HepG2 (cell line): Measurements from ENCODE around the gene RTBDN. TPM values are rescaled to one million over a fixed set of nuclear protein-coding genes. Genes with fewer than 3 reads are reported as not detected.

ENCODE experiments used
- CEBPG ChIP-seq: IDR thresholded peaks from 2 replicates; pipeline ENCODE4 v1.6.1; 2016
- CHCHD3 ChIP-seq: sonication (generic); formaldehyde crosslinking; IDR thresholded peaks from 2 replicates; pipeline ENCODE4 v1.8.0; 2022; ENCODE audit warnings: mild to moderate bottlenecking, missing genetic modification reagents, moderate library complexity
- CREM ChIP-seq, 2 experiments: sonication (generic) in 1 of 2; formaldehyde crosslinking in 1 of 2; IDR thresholded peaks; 2 replicates each; pipeline versions ENCODE4 v1.4.0 to v1.6.1; 2016 to 2020; ENCODE audit warnings: antibody characterized with exemption in 1 of 2, mild to moderate bottlenecking in 1 of 2, missing genetic modification reagents in 1 of 2
- GABPA ChIP-seq, 2 experiments: IDR thresholded peaks; 2 replicates each; pipeline ENCODE4 v1.6.1; 2011 to 2016; ENCODE audit warnings: low read depth in 2 of 2, low read length in 1 of 2, missing biosample characterization in 1 of 2, missing genetic modification characterization in 1 of 2
- GATA4 ChIP-seq: sonication (generic); IDR thresholded peaks from 2 replicates; pipeline ENCODE4 v1.6.1; 2016; ENCODE audit warnings: antibody characterized with exemption, low read depth, borderline replicate concordance
- KAT8 ChIP-seq: IDR thresholded peaks from 2 replicates; pipeline ENCODE4 v1.6.1; 2016; ENCODE audit warnings: missing genetic modification reagents, missing compliant biosample characterization
- LRRFIP1 ChIP-seq: sonication (generic); formaldehyde crosslinking; conservative IDR thresholded peaks from 2 replicates; pipeline ENCODE4 v1.4.0; 2020; ENCODE audit warnings: missing genetic modification reagents
- NFE2L2 ChIP-seq: fragments of 150-350 bp; IDR thresholded peaks from 2 replicates; pipeline ENCODE4 v1.6.1; 2014; ENCODE audit warnings: low read length
- SIN3A ChIP-seq: IDR thresholded peaks from 2 replicates; pipeline ENCODE4 v1.6.1; 2011; ENCODE audit warnings: low read depth, mild to moderate bottlenecking, control low read depth, low read length, borderline replicate concordance
- SNAPC4 ChIP-seq: sonication (generic); formaldehyde crosslinking; IDR thresholded peaks from 2 replicates; pipeline ENCODE4 v1.4.0; 2020; ENCODE audit warnings: mild to moderate bottlenecking, missing genetic modification reagents
- TERF1 ChIP-seq: sonication (generic); formaldehyde crosslinking; IDR thresholded peaks from 2 replicates; pipeline ENCODE4 v1.8.0; 2022; ENCODE audit warnings: mild to moderate bottlenecking, missing genetic modification reagents, moderate library complexity
- TMF1 ChIP-seq: sonication (generic); formaldehyde crosslinking; IDR thresholded peaks from 2 replicates; pipeline ENCODE4 v1.8.1; 2022; ENCODE audit warnings: low read depth, missing genetic modification reagents
- ZNF256 ChIP-seq: sonication (generic); formaldehyde crosslinking; conservative IDR thresholded peaks from 2 replicates; pipeline ENCODE4 v1.4.0; 2020; ENCODE audit warnings: missing genetic modification reagents
- ZNF720 ChIP-seq: sonication (generic); formaldehyde crosslinking; IDR thresholded peaks from 2 replicates; pipeline ENCODE4 v1.4.0; 2020; ENCODE audit warnings: missing genetic modification reagents
- polyA plus RNA-seq, 8 experiments: library from polyadenylated mRNA; depleted of rRNA in 3 of 8; stranded (reverse) in 7 of 8; unstranded in 1 of 8; fragments of >200 nt; fragmentation: Illumina TruSeq in 4 of 8; extraction: Trizol in 4 of 8; gene quantifications; 2 replicates each; pipeline versions ENCODE4 v1.2.1 to v1.2.3, GENCODE V29; 2011 to 2016; ENCODE audit warnings: low read depth in 4 of 8, missing spikeins in 1 of 8, mixed read lengths in 1 of 8; ENCODE audit not compliant: insufficient read depth in 1 of 8
- total RNA-seq, 5 experiments: library from RNA; depleted of rRNA; stranded (reverse); fragments of >200 nt; fragmentation: Illumina TruSeq; extraction: Trizol; gene quantifications; 2 replicates each; pipeline ENCODE4 v1.2.3, GENCODE V29; 2016; ENCODE audit warnings: low read depth in 1 of 5
- TF ChIP-seq, protein P1 (sequence below): sonication (generic); formaldehyde crosslinking; IDR thresholded peaks from 2 replicates; pipeline ENCODE4 v1.4.0; 2020; ENCODE audit warnings: mild to moderate bottlenecking, missing genetic modification reagents, borderline replicate concordance

Gene RTBDN
- total and polyA plus RNA-seq, 2 of the 13 experiments (the other 11 are each of a cell fraction or from before 2014, with no cell fraction given): 0.27 to 0.48 TPM

DNA sequence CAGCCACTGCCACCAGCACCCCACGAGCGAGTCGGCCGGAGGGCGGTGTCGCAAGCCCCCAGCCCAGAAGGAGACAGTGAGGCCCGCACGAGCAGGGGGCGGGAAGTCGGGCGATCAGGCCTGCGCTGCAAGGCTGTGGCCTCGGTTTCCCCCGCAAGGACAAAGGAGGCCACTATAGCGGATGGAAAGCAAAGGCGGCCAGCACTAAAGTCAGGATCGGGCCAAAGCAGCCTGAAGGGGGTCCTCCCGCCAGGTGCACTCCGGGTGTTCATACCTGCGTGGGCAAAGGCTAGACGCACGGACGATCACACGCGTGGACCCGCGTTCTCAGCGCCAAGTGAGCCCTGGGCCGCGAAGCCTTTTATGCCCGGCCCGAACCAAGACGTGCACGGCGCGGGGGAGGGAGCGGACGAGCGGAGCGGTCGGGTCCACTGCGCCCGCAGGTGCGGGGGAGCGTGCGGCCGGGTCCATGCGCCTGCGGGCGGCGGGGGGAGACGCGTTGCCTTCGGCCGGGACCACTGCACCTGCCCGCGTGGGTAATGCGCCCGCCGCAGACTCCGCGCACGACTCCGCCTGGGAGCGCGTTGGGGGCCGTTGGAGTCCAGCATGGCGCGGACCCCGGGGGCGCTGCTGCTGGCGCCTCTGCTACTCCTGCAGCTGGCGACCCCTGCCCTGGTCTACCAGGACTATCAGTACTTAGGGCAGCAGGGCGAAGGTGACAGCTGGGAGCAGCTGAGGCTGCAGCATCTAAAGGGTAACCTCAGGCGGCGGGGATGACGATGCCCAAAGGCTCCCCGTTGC, 32.7 kb downstream of the RTBDN start, which contains the start of the genes PRDX2 and THSD8 (continued):
- TF ChIP-seq ZNF720 (CRISPR knock-in tag): no peak
- TF ChIP-seq SIN3A: peak; percentile 59; the same call in 1 of the 2 replicates
- TF ChIP-seq CEBPG (CRISPR knock-in tag): peak; percentile 14; the same call in 1 of the 2 replicates
- TF ChIP-seq CREM (IDR thresholded peaks at IDR 0.05): no peak
- TF ChIP-seq CREM (CRISPR knock-in tag; IDR thresholded peaks at IDR 0.05): no peak
- 0 out of 2 replicates have a peak, but pooled peaks have one; percentile 22 for TF ChIP-seq TMF1 (CRISPR knock-in tag)
- no peak for TF ChIP-seq LRRFIP1 (CRISPR knock-in tag)
- no peak for TF ChIP-seq NFE2L2
- TF ChIP-seq KAT8: peak; percentile 79
- TF ChIP-seq, protein P1, sequence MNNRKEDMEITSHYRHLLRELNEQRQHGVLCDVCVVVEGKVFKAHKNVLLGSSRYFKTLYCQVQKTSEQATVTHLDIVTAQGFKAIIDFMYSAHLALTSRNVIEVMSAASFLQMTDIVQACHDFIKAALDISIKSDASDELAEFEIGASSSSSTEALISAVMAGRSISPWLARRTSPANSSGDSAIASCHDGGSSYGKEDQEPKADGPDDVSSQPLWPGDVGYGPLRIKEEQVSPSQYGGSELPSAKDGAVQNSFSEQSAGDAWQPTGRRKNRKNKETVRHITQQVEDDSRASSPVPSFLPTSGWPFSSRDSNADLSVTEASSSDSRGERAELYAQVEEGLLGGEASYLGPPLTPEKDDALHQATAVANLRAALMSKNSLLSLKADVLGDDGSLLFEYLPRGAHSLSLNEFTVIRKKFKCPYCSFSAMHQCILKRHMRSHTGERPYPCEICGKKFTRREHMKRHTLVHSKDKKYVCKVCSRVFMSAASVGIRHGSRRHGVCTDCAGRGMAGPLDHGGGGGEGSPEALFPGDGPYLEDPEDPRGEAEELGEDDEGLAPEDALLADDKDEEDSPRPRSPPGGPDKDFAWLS (CRISPR knock-in tag): no peak
- peak; percentile 71; the same call in 1 of the 2 replicates for TF ChIP-seq CHCHD3
- TF ChIP-seq TERF1: no peak
- peak; percentile 86 for TF ChIP-seq GATA4
- no peak; the same call in 1 of the 2 replicates for TF ChIP-seq SNAPC4
- TF ChIP-seq ZNF256 (CRISPR knock-in tag): no peak
- no peak for TF ChIP-seq GABPA (IDR thresholded peaks at IDR 0.05; ENCODE audit: low read depth, low read length)
- TF ChIP-seq GABPA (CRISPR knock-in tag; IDR thresholded peaks at IDR 0.05; ENCODE audit: low read depth): no peak
